ENCODE data around the gene C5AR2. TPM values are rescaled to one million over a fixed set of nuclear protein-coding genes. Genes with fewer than 3 reads are reported as not detected.
"Not testable (repeated sequence)": the region's sequence is repeated elsewhere in the genome, so short reads cannot be mapped to it uniquely, and the experiment has no call there.

C5AR2 gene
- total RNA-seq, 1 experiment from 2014 or later: 2.4 TPM

DNA sequence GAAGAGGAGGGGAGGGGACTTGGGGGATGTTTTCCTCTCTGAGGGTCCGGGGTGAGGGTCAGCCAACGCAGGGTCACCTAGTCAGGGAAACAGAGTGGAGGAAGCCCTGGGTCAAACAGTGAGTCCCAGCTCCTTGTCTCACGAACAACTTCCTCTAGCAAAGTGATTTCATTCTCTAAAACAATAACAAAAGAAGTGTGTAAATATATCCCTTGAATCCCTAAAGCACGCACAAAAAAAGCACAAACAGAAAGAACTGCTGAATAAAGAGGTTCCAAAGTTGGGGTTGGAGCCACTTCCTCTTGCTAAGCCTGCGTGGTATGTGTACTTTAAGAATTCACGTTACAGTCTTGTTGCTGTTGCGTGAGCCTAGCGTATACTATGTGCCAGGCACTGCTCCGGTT, 1.5 kb upstream of the C5AR2 start:
- Mint-ChIP-seq H3K4me3 (ENCODE audit: unreplicated experiment) (no peak overlapping the region), H3K4me1 (ENCODE audit: insufficient read depth, unreplicated experiment) (peaks cover 5% of the 10 kb centered on the region), H3K36me3 (ENCODE audit: insufficient read depth, unreplicated experiment) (peaks cover 6% of the 10 kb centered on the region), H3K9me3 (ENCODE audit: unreplicated experiment) (no peaks in the 10 kb centered on the region), H3K27me3 (ENCODE audit: insufficient read depth, unreplicated experiment) (no peaks in the 10 kb centered on the region), H3K27ac (ENCODE audit: low read depth, unreplicated experiment) (no peak overlapping the region)
- ChIA-PET POLR2A (interaction anchor here (0.9 to 1.4 kb wide), 2 partner anchors 15 to 18 kb away, joined by 4 to 5 read pairs; partner anchors contain the start of gene DHX34), CTCF (interaction anchor here (0.7 to 1.4 kb wide), 5 partner anchors 14 to 60 kb away, joined by 3 to 10 read pairs (median 4); partner anchors contain the start of gene DHX34)
- TF ChIP-seq, protein P1, sequence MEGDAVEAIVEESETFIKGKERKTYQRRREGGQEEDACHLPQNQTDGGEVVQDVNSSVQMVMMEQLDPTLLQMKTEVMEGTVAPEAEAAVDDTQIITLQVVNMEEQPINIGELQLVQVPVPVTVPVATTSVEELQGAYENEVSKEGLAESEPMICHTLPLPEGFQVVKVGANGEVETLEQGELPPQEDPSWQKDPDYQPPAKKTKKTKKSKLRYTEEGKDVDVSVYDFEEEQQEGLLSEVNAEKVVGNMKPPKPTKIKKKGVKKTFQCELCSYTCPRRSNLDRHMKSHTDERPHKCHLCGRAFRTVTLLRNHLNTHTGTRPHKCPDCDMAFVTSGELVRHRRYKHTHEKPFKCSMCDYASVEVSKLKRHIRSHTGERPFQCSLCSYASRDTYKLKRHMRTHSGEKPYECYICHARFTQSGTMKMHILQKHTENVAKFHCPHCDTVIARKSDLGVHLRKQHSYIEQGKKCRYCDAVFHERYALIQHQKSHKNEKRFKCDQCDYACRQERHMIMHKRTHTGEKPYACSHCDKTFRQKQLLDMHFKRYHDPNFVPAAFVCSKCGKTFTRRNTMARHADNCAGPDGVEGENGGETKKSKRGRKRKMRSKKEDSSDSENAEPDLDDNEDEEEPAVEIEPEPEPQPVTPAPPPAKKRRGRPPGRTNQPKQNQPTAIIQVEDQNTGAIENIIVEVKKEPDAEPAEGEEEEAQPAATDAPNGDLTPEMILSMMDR (IDR thresholded peaks at IDR 0.05; ENCODE audit: unreplicated experiment): no peak
- DNase-seq (ENCODE audit: unreplicated experiment): no peak
- intact Hi-C loops (cut with micrococcal nuclease): no loop called here
- BruUV-seq (replicated peaks): no TSS peak

DNA sequence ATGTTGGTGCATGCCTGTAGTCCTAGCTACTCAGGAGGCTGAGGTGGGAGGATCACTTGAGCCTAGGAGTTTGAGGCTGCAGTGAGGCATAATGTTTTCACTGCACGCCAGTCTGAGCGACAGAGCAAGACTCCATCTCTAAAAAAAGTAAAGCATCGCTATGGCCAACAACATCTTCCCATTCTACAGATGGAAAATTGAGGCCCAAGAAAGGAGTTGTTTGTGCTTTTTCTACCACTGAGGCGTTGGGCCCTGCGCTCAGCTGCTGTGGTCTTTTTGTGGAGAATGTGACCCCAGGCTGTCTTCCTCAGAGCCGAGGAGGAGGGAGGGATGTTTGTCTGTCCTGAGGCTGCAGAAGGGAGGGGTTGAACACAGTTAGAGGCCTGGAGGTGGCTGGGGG, 485 bp upstream of the C5AR2 start:
- intact Hi-C loops (cut with micrococcal nuclease): no loop called here
- POLR2A ChIA-PET: interaction anchor here (0.5 to 0.6 kb wide), 2 partner anchors 13 to 1664 kb away, joined by 3 to 4 read pairs; no protein-coding TSS in a partner anchor

DNA sequence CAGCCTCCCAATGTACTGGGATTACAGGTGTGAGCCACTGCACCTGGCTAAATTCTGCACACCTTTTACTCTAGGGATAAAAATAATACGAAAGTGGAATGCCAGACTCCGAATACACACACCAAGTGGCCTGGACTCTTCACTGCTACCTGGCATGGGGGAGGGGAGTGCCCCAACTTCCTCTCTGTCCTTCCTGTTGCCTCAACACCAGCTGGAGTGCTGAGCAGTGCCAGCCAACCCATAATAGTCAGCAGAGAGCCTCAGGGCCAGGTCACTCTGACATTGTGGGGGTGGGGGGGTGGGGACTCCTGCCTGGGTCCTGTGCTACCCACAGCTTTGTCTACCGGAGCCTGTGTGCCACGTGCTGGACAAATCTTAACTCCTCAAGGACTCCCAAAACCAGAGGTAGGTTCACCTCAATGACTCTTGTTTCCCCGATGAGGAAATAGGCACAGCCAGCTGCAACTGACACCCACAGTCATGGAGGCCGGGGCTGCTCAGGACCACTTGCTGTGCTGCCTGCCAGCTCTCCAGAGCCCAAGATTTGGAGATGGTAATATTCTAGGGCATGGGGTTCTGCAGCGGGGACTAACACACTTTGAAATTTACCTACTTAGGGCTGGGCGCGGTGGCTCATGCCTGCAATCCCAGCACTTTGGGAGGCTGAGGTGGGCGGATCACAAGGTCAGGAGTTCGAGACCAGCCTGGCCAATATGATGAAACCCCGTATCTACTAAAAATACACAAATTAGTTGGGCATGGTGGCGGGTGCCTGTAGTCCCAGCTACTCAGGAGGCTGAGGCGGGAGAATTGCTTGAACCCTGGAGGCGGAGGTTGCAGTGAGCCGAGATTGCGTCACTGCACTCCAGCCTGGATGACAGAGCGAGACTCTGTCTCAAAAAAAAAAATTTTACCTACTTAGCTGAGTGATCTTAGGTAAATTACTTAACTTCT, 5.1 kb downstream of the C5AR2 start:
- H3K4me3 Mint-ChIP-seq (ENCODE audit: unreplicated experiment); H3K27me3 Mint-ChIP-seq (ENCODE audit: insufficient read depth, unreplicated experiment); H3K4me1 Mint-ChIP-seq (ENCODE audit: insufficient read depth, unreplicated experiment); H3K9me3 Mint-ChIP-seq (ENCODE audit: unreplicated experiment); intact Hi-C loops (cut with micrococcal nuclease); BruUV-seq (replicated peaks): not testable (repeated sequence)
- Mint-ChIP-seq H3K27ac (ENCODE audit: low read depth, unreplicated experiment) (peak overlapping the region; percentile 35), H3K36me3 (ENCODE audit: insufficient read depth, unreplicated experiment) (peaks cover 17% of the 10 kb centered on the region)
- ChIA-PET POLR2A (interaction anchor here (0.9 to 1.3 kb wide), 2 partner anchors 12 to 23 kb away, joined by 3 to 6 read pairs; partner anchors contain the start of gene DHX34), CTCF (interaction anchor here (0.5 to 0.6 kb wide), 2 partner anchors 11 to 12 kb away, joined by 3 to 5 read pairs; no protein-coding TSS in a partner anchor)
- peak; percentile 33 for DNase-seq (ENCODE audit: unreplicated experiment)

More for the DNA sequence above, 485 bp upstream of the C5AR2 start:
- CTCF ChIA-PET: interaction anchor here (1.1 to 1.4 kb wide), 3 partner anchors 15 to 59 kb away, joined by 4 to 10 read pairs (median 4); partner anchors contain the start of gene DHX34
- no peaks in the 10 kb centered on the region for H3K27me3 Mint-ChIP-seq (ENCODE audit: insufficient read depth, unreplicated experiment)
- H3K4me1 Mint-ChIP-seq (ENCODE audit: insufficient read depth, unreplicated experiment): peaks cover 7% of the 10 kb centered on the region
- peak overlapping the region; percentile 67 for H3K4me3 Mint-ChIP-seq (ENCODE audit: unreplicated experiment)
- H3K27ac Mint-ChIP-seq (ENCODE audit: low read depth, unreplicated experiment): peak overlapping the region; percentile 72
- BruUV-seq (replicated peaks): no TSS peak
- H3K36me3 Mint-ChIP-seq (ENCODE audit: insufficient read depth, unreplicated experiment): peaks cover 6% of the 10 kb centered on the region
- no peak for DNase-seq (ENCODE audit: unreplicated experiment)
- TF ChIP-seq, protein P1 (IDR thresholded peaks at IDR 0.05; ENCODE audit: unreplicated experiment): no peak
- no peaks in the 10 kb centered on the region for H3K9me3 Mint-ChIP-seq (ENCODE audit: unreplicated experiment)

DNA sequence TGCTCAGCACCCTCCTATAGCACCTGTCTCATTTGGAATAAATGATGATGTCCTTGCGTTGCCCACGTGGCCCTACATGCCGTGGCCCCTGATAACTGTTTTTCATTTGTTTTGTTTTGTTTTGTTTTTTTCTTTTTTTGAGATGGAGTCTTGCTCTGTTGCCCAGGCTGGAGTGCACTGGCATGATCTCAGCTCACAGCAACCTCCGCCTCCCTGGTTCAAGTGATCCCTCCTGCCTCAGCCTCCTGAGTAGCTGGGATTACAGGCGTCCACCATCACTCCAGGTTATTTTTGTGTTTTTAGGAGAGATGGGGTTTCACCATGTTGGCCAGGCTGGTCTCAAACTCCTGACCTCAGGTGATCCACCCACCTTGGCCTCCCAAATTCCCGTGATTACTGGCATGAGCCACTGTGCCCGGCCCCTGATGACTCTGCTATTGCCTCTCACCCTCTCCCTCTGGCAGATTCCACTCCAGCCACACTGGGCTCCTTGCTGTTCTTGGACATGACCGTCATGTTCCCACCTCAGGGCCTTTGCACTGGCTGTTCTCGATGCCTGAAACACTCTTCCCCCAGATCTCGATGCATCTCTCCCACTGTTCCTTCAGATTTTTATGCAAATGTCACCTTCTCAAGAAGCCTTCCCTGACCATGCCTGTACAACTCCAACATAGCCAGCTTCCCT, 7.4 kb downstream of the C5AR2 start:
- Mint-ChIP-seq H3K4me3 (ENCODE audit: unreplicated experiment) (no peak overlapping the region), H3K9me3 (ENCODE audit: unreplicated experiment) (no peaks in the 10 kb centered on the region), H3K36me3 (ENCODE audit: insufficient read depth, unreplicated experiment) (peaks cover 10% of the 10 kb centered on the region), H3K27me3 (ENCODE audit: insufficient read depth, unreplicated experiment) (no peaks in the 10 kb centered on the region), H3K27ac (ENCODE audit: low read depth, unreplicated experiment) (no peak overlapping the region), H3K4me1 (ENCODE audit: insufficient read depth, unreplicated experiment) (peaks cover 4% of the 10 kb centered on the region)
- no TSS peak for BruUV-seq (replicated peaks)
- ChIA-PET CTCF (interaction anchor here (0.6 to 3.0 kb wide), 4 partner anchors 10 to 123 kb away, joined by 3 to 13 read pairs (median 4); partner anchors contain the start of gene DHX34), POLR2A (interaction anchor here (2.2 kb wide), 1 partner anchor 9 kb away, joined by 7 read pairs; the partner anchor contains the start of gene DHX34)
- TF ChIP-seq, protein P1 (IDR thresholded peaks at IDR 0.05; ENCODE audit: unreplicated experiment): no peak
- intact Hi-C loops (cut with micrococcal nuclease): no loop called here
- DNase-seq (ENCODE audit: unreplicated experiment): no peak

Data from MCF 10A (cell line).